ENCODE results near the gene TAMM41. TPM values are rescaled to one million over a fixed set of nuclear protein-coding genes. Genes with fewer than 3 reads are reported as not detected.

The TAMM41 gene
- total and polyA plus RNA-seq, 2 donors (not counting 1 experiment from before 2014, with no cell fraction given) = 5.6 to 9.0 TPM

DNA sequence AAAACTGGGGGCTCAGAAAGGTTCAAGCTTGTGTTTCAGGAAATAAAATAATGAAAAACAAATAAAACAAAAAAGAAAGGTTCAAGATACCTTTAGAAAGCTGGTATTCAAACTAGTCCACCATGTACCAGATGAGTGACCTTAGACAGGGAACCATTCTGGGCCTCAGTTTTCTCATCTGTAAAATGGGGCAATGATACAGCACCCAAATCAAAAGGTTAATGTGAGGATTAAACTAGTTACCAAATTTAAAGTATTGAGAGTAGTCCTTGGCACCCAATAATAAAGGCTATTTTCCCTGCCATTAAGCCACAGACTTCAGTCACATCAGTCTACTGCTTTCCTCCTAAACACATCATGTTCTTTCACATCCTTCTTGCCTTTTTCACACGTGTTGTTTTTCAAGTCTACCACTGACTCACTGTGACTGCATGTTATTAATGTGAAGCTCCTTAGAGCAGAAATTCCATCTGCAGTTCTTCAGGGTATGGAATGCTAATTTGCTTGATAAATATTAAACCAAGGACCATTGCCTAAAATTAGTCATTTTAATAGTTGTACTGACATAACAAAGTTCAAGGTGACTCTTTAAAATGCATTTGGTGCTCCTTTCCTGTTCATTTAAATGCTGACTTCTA lies 19.9 kb downstream of the TAMM41 start:
- Histone ChIP-seq H3K36me3 (ENCODE audit: control insufficient read depth, insufficient read depth, low read length) (peaks cover 6% of the 10 kb centered on the region), H4K20me1 (ENCODE audit: control insufficient read depth, extremely low read depth, insufficient read depth, low read length) (no peaks in the 10 kb centered on the region), H3K9ac (ENCODE audit: insufficient read depth, low read length) (no peak overlapping the region), H3K27me3 (ENCODE audit: control insufficient read depth, insufficient read depth, low read length) (no peaks in the 10 kb centered on the region), H3K27ac (ENCODE audit: insufficient read depth, low read length) (no peak overlapping the region), H3K4me3 (replicated peaks in 1 of 4; ENCODE audit: control extremely low read depth in 1 of 4, insufficient read depth in 1 of 4, low read depth in 3 of 4, low read length in 4 of 4) (no peak overlapping the region), H3K9me3 (ENCODE audit: control insufficient read depth, insufficient read depth, low read depth, low read length) (no peaks in the 10 kb centered on the region), H2AFZ (ENCODE audit: low read length) (no peak overlapping the region), H3K4me2 (ENCODE audit: extremely low read depth, insufficient read depth, low read length) (no peak overlapping the region), H3K79me2 (ENCODE audit: control insufficient read depth, insufficient read depth, low read length) (no peaks in the 10 kb centered on the region), H3K4me1 (ENCODE audit: control insufficient read depth, extremely low read depth, insufficient read depth, low read length) (no peaks in the 10 kb centered on the region)
- DNase-seq (ENCODE audit: low read depth in 2 of 2) = peak; percentile 15 to 65
- TF ChIP-seq, protein P1, sequence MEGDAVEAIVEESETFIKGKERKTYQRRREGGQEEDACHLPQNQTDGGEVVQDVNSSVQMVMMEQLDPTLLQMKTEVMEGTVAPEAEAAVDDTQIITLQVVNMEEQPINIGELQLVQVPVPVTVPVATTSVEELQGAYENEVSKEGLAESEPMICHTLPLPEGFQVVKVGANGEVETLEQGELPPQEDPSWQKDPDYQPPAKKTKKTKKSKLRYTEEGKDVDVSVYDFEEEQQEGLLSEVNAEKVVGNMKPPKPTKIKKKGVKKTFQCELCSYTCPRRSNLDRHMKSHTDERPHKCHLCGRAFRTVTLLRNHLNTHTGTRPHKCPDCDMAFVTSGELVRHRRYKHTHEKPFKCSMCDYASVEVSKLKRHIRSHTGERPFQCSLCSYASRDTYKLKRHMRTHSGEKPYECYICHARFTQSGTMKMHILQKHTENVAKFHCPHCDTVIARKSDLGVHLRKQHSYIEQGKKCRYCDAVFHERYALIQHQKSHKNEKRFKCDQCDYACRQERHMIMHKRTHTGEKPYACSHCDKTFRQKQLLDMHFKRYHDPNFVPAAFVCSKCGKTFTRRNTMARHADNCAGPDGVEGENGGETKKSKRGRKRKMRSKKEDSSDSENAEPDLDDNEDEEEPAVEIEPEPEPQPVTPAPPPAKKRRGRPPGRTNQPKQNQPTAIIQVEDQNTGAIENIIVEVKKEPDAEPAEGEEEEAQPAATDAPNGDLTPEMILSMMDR (conservative IDR thresholded peaks at IDR 0.05 in 1 of 2, IDR thresholded peaks at IDR 0.05 in 1 of 2; ENCODE audit: low read depth in 1 of 2, low read length in 2 of 2) = no peak
- TF ChIP-seq EZH2 (IDR thresholded peaks at IDR 0.05; ENCODE audit: low read length, missing control alignments) = no peak

DNA sequence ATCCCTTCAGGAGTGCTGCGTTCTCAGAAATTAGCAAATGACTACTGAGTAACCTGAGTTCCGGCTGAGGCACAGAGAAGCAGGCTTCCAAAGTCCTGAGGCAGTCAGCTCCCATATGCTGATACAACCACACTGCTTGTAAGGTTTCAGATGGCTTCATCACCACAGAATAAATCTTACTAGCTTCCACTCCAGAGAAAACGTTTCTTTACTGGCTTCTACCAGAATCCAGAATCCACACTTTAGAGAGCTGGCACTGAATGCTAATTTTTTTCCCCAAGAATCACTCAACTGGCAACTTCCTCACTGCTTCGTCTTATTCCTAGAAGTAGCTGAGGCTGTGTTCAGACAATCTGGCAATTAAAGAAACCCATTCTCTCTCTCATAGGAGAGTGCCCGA lies 21.4 kb downstream of the TAMM41 start:
- Histone ChIP-seq H4K20me1 (ENCODE audit: control insufficient read depth, extremely low read depth, insufficient read depth, low read length) (no peaks in the 10 kb centered on the region), H3K4me1 (ENCODE audit: control insufficient read depth, extremely low read depth, insufficient read depth, low read length) (peaks cover 7% of the 10 kb centered on the region), H3K9ac (ENCODE audit: insufficient read depth, low read length) (no peak overlapping the region), H3K36me3 (ENCODE audit: control insufficient read depth, insufficient read depth, low read length) (peaks cover 6% of the 10 kb centered on the region), H3K27me3 (ENCODE audit: control insufficient read depth, insufficient read depth, low read length) (no peaks in the 10 kb centered on the region), H3K4me2 (ENCODE audit: extremely low read depth, insufficient read depth, low read length) (no peak overlapping the region), H2AFZ (ENCODE audit: low read length) (no peak overlapping the region), H3K79me2 (ENCODE audit: control insufficient read depth, insufficient read depth, low read length) (no peaks in the 10 kb centered on the region), H3K27ac (ENCODE audit: insufficient read depth, low read length) (no peak overlapping the region), H3K4me3 (replicated peaks in 1 of 4; ENCODE audit: control extremely low read depth in 1 of 4, insufficient read depth in 1 of 4, low read depth in 3 of 4, low read length in 4 of 4) (no peak overlapping the region), H3K9me3 (ENCODE audit: control insufficient read depth, insufficient read depth, low read depth, low read length) (no peaks in the 10 kb centered on the region)
- TF ChIP-seq, protein P1 (conservative IDR thresholded peaks at IDR 0.05 in 1 of 2, IDR thresholded peaks at IDR 0.05 in 1 of 2; ENCODE audit: low read depth in 1 of 2, low read length in 2 of 2) = no peak
- no peak for TF ChIP-seq EZH2 (IDR thresholded peaks at IDR 0.05; ENCODE audit: low read length, missing control alignments)
- no peak for DNase-seq (ENCODE audit: low read depth in 2 of 2)

DNA sequence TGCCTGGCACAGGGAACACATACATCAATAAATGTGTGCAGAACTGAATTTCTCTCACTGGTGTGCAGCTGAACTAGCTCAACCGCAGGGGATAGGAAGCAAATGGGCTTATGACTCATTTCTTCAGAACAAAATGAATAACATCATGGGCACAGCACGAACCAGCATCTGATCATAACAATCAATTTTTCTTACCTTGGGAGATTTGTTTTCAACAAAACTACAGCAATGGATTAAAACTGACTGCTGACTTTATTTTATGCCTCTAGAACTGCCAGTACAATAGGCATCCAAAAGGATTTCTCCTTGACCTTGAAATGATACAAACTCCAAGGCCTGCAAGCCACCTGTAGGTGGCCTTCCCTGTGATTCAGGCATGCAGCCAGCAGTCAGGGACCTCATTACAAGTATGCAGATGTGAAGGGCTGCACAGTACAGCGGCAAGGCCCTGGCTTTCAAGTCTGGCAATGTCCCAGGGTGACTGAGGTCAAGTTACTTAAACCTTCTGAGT lies 26.1 kb downstream of the TAMM41 start:
- TF ChIP-seq EZH2 (IDR thresholded peaks at IDR 0.05; ENCODE audit: low read length, missing control alignments) = no peak
- TF ChIP-seq, protein P1 (conservative IDR thresholded peaks at IDR 0.05 in 1 of 2, IDR thresholded peaks at IDR 0.05 in 1 of 2; ENCODE audit: low read depth in 1 of 2, low read length in 2 of 2) = peak in 1 of 2 donors; percentile 17

More for the DNA sequence above, 26.1 kb downstream of the TAMM41 start:
- no peak overlapping the region for H3K9ac ChIP-seq (ENCODE audit: insufficient read depth, low read length)
- H3K27ac ChIP-seq (ENCODE audit: insufficient read depth, low read length) = no peak overlapping the region
- peak; percentile 53 to 63 for DNase-seq (ENCODE audit: low read depth in 2 of 2)
- no peaks in the 10 kb centered on the region for H3K79me2 ChIP-seq (ENCODE audit: control insufficient read depth, insufficient read depth, low read length)
- peaks cover 2% of the 10 kb centered on the region for H3K36me3 ChIP-seq (ENCODE audit: control insufficient read depth, insufficient read depth, low read length)
- H3K4me1 ChIP-seq (ENCODE audit: control insufficient read depth, extremely low read depth, insufficient read depth, low read length) = peaks cover 7% of the 10 kb centered on the region
- H3K4me2 ChIP-seq (ENCODE audit: extremely low read depth, insufficient read depth, low read length) = no peak overlapping the region
- no peaks in the 10 kb centered on the region for H4K20me1 ChIP-seq (ENCODE audit: control insufficient read depth, extremely low read depth, insufficient read depth, low read length)
- H3K4me3 ChIP-seq (replicated peaks in 1 of 4; ENCODE audit: control extremely low read depth in 1 of 4, insufficient read depth in 1 of 4, low read depth in 3 of 4, low read length in 4 of 4) = no peak overlapping the region
- no peaks in the 10 kb centered on the region for H3K9me3 ChIP-seq (ENCODE audit: control insufficient read depth, insufficient read depth, low read depth, low read length)
- no peak overlapping the region for H2AFZ ChIP-seq (ENCODE audit: low read length)
- H3K27me3 ChIP-seq (ENCODE audit: control insufficient read depth, insufficient read depth, low read length) = no peaks in the 10 kb centered on the region
